Endothelial cell of umbilical vein (primary cell): ENCODE data around the gene ZSCAN5A. TPM values are rescaled to one million over a fixed set of nuclear protein-coding genes. Genes with fewer than 3 reads are reported as not detected.

Source experiments
- BruUV-seq: library from RNA; stranded (reverse); fragments of 400-500 nt; replicated peaks from 2 replicates; lab custom pipeline; 2021; lab: Mats Ljungman, UMichigan
- CTCF ChIA-PET: fragments of 300-600, 350-600 bp; sonication (Branson Sonifier 250); formaldehyde crosslinking; loops from one replicate; lab custom pipeline; 2021; ENCODE audit warnings: antibody characterized with exemption, inconsistent platforms; lab: Charles Lee
- POLR2A ChIA-PET: fragments of 300-600, 350-600 bp; sonication (Branson Sonifier 250); formaldehyde crosslinking; loops from one replicate; lab custom pipeline; 2021; ENCODE audit warnings: antibody characterized with exemption, inconsistent platforms; lab: Charles Lee
- DNase-seq: peaks from one replicate; pipeline ENCODE4 v3.0.0-alpha.2; 2011; ENCODE audit warnings: low read depth, low spot score
- FAIRE-seq: peaks from 2 replicates; lab custom pipeline; 2011; peaks lifted over from hg19 to GRCh38; lab: Jason Lieb, UNC
- H2AFZ ChIP-seq: 2 replicates; pipeline ENCODE4 v1.6.0; 2012; ENCODE audit warnings: low read depth, low read length, control low read depth, inconsistent platforms
- H3K27ac ChIP-seq: 2 replicates; pipeline ENCODE4 v1.5.1; 2011; ENCODE audit warnings: low read depth, mild to moderate bottlenecking, control low read depth, low read length, moderate library complexity; ENCODE audit not compliant: insufficient read depth
- H3K27me3 ChIP-seq, 2 experiments: 2 replicates each; pipeline versions ENCODE4 v1.6.0 to v1.6.1; 2011; ENCODE audit warnings: low read length in 2 of 2, mixed read lengths in 1 of 2; ENCODE audit not compliant: control insufficient read depth in 2 of 2, insufficient read depth in 2 of 2
- H3K36me3 ChIP-seq, 2 experiments: 2 replicates in 1 of 2; 3 replicates in 1 of 2; pipeline ENCODE4 v1.5.1; 2011; ENCODE audit warnings: low read length in 2 of 2, mild to moderate bottlenecking in 1 of 2, moderate library complexity in 1 of 2; ENCODE audit not compliant: control insufficient read depth in 2 of 2, insufficient read depth in 2 of 2; ENCODE audit errors: extremely low read depth in 1 of 2
- H3K4me1 ChIP-seq: 3 replicates; pipeline ENCODE4 v1.5.1; 2011; ENCODE audit warnings: mild to moderate bottlenecking, low read length; ENCODE audit not compliant: control insufficient read depth, insufficient read depth; ENCODE audit errors: extremely low read depth
- H3K4me2 ChIP-seq: 2 replicates; pipeline ENCODE4 v1.6.1; 2011; ENCODE audit warnings: low read length, control low read depth, mixed read lengths; ENCODE audit not compliant: insufficient read depth
- H3K4me3 ChIP-seq, 3 experiments: fragments of 200-600 bp in 1 of 3; sonication (generic), shearing (Covaris generic) in 1 of 3; replicated peaks in 1 of 3; 2 replicates each; pipeline ENCODE4 v1.5.1; 2011 to 2016; ENCODE audit warnings: control low read depth in 3 of 3, low read length in 3 of 3, mild to moderate bottlenecking in 2 of 3, inconsistent platforms in 1 of 3, low read depth in 1 of 3, moderate library complexity in 1 of 3; ENCODE audit not compliant: insufficient read depth in 1 of 3
- H3K79me2 ChIP-seq: 2 replicates; pipeline ENCODE4 v1.6.0; 2012; ENCODE audit warnings: low read length, inconsistent platforms; ENCODE audit not compliant: control insufficient read depth, insufficient read depth
- H3K9ac ChIP-seq: replicated peaks from 2 replicates; pipeline ENCODE3; 2011; ENCODE audit warnings: low read length, control low read depth; ENCODE audit not compliant: insufficient read depth; ENCODE audit errors: extremely low read depth
- H3K9me1 ChIP-seq: replicated peaks from 3 replicates; pipeline ENCODE4 v1.6.0; 2011; ENCODE audit warnings: mild to moderate bottlenecking, low read length; ENCODE audit not compliant: control insufficient read depth, insufficient read depth; ENCODE audit errors: extremely low read depth
- H3K9me3 ChIP-seq: replicated peaks from 2 replicates; pipeline ENCODE4 v1.5.1; 2012; ENCODE audit warnings: low read length, inconsistent platforms; ENCODE audit not compliant: control insufficient read depth, insufficient read depth
- H4K20me1 ChIP-seq: replicated peaks from 2 replicates; pipeline ENCODE3; 2011; ENCODE audit warnings: mild to moderate bottlenecking, low read length; ENCODE audit not compliant: control insufficient read depth, insufficient read depth; ENCODE audit errors: extremely low read depth
- CTCF ChIP-seq, 2 donors: IDR thresholded peaks; 1 replicate in 1 of 2; 2 replicates in 1 of 2; pipeline ENCODE4 v1.5.1; 2011; ENCODE audit warnings: low read length in 2 of 2, mild to moderate bottlenecking in 2 of 2, moderate library complexity in 2 of 2, control low read depth in 1 of 2, inconsistent platforms in 1 of 2, low read depth in 1 of 2; ENCODE audit not compliant: insufficient read depth in 1 of 2; ENCODE audit errors: extremely low read depth in 1 of 2
- EZH2 ChIP-seq: IDR thresholded peaks from 2 replicates; pipeline ENCODE4 v1.6.1; 2012; ENCODE audit warnings: borderline replicate concordance, low read depth, mild to moderate bottlenecking, moderate library complexity, low read length, inconsistent platforms; ENCODE audit not compliant: severe bottlenecking
- FOS ChIP-seq: IDR thresholded peaks from 2 replicates; pipeline ENCODE4 v1.6.1; 2011; ENCODE audit warnings: mild to moderate bottlenecking, low read length, moderate library complexity, borderline replicate concordance; ENCODE audit not compliant: insufficient read depth
- GATA2 ChIP-seq: IDR thresholded peaks from 2 replicates; pipeline ENCODE4 v1.7.0; 2011; ENCODE audit warnings: low read depth, mild to moderate bottlenecking, moderate library complexity, mixed read lengths, low read length; ENCODE audit not compliant: insufficient read length, insufficient read depth
- JUN ChIP-seq: IDR thresholded peaks from 2 replicates; pipeline ENCODE4 v1.6.1; 2011; ENCODE audit warnings: borderline replicate concordance, low read depth; ENCODE audit not compliant: insufficient read length, insufficient read depth
- MYC ChIP-seq: IDR thresholded peaks from one replicate; pipeline ENCODE4 v1.6.1; 2011; ENCODE audit warnings: mild to moderate bottlenecking, low read depth, low read length
- POLR2A ChIP-seq: IDR thresholded peaks from 2 replicates; pipeline ENCODE4 v1.6.1; 2012; ENCODE audit warnings: low read depth, mild to moderate bottlenecking, control low read depth, low read length
- POLR2AphosphoS5 ChIP-seq: IDR thresholded peaks from 2 replicates; pipeline ENCODE4 v1.6.1; 2012; ENCODE audit warnings: low read depth, mild to moderate bottlenecking, control low read depth, low read length, moderate library complexity; ENCODE audit not compliant: insufficient read depth
- dilution Hi-C: fragments of 300-500 bp; cut with MboI; formaldehyde crosslinking; loops from one replicate; pipeline ENCODE4 v1.15.0; 2019; ENCODE audit warnings: low sequenced_read_pairs; ENCODE audit not compliant: extremely low pct_ligation_motif_present
- intact Hi-C: fragments of 100-400 bp; cut with micrococcal nuclease; formaldehyde crosslinking; loops from one replicate; pipeline ENCODE4 v1.10.0; 2022
- polyA plus RNA-seq, 4 experiments: library from polyadenylated mRNA; depleted of rRNA in 3 of 4; stranded (reverse) in 3 of 4; unstranded in 1 of 4; fragments of >200 nt; gene quantifications; 2 replicates each; pipeline versions ENCODE4 v1.2.1 to v1.2.3, GENCODE V29; 2011 to 2012; ENCODE audit warnings: missing spikeins in 1 of 4
- total RNA-seq: library from RNA; stranded (reverse); gene quantifications from 2 replicates; pipeline ENCODE4 v1.2.3, GENCODE V29; 2021
- TF ChIP-seq, protein P1 (sequence below): IDR thresholded peaks from 2 replicates; pipeline ENCODE4 v1.6.1; 2011; ENCODE audit not compliant: insufficient read depth, insufficient read length

Gene ZSCAN5A
- total and polyA plus RNA-seq, 2 donors (not counting 3 experiments of a cell fraction or from before 2014, with no cell fraction given): 5.1 to 12.2 TPM

DNA sequence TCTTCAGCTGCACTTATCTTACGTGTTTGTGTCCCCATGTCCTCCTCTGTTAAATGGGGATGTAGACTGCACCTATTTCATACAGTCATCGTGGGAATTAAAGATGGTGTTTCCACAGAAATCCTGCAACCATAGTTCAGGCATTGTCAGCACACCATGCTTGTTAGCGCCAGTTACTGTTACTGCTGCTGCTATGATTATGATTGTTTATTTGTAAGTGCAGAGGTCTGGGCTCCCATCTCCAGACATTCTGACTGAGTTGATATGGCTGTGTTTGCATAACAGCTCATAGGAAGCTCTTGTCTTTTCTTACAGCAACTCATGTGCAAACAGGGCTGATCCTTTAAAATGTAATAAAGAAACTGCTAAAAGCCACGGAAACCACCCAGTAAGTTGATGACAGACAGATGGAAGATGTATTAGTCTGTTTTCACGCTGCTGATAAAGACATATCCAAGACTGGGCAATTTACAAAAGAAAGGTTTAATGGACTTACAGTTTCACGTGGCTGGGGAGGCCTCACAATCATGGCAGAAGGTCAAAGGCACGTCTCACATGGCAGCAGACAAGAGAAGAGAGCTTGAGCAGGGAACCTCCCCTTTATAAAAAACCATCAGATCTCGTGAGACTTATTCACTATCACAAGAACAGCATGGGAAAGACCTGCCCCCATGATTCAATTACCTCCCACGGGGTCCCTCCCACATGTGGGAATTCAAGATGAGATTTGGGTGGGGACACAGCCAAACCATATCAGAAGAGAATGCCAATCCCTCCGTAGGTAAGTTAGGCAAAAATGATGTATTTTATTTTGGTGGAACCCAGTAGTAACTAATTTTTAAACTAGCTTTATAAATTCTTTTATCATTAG lies 1.6 kb downstream of the ZSCAN5A start:
- ChIA-PET CTCF (interaction anchor here (1.0 to 3.5 kb wide), 6 partner anchors 20 to 247 kb away, joined by 3 to 54 read pairs (median 9); no protein-coding TSS in a partner anchor), POLR2A (no interaction called here)
- dilution Hi-C loops: no loop called here
- no peaks in the 10 kb centered on the region for H3K9me1 ChIP-seq
- no peaks in the 10 kb centered on the region for H3K79me2 ChIP-seq
- intact Hi-C loops: no loop called here
- H2AFZ ChIP-seq: no peak overlapping the region
- no peak overlapping the region for H3K4me3 ChIP-seq
- H3K9me3 ChIP-seq: no peaks in the 10 kb centered on the region
- H3K27me3 ChIP-seq: no peaks in the 10 kb centered on the region
- H3K27ac ChIP-seq: no peak overlapping the region
- BruUV-seq: no TSS peak
- DNase-seq (no peak), FAIRE-seq (no peak)
- H3K9ac ChIP-seq: no peak overlapping the region
- H4K20me1 ChIP-seq: no peaks in the 10 kb centered on the region
- peaks cover 12% of the 10 kb centered on the region for H3K4me1 ChIP-seq
- TF ChIP-seq POLR2AphosphoS5 (no peak), POLR2A (no peak), GATA2 (no peak), FOS (no peak), CTCF (IDR thresholded peaks at IDR 0.05; ENCODE audit: extremely low read depth in 1 of 2, insufficient read depth in 1 of 2, low read depth in 1 of 2, low read length in 2 of 2) (no peak), MYC (no peak), EZH2 (no peak), JUN (no peak)
- TF ChIP-seq, protein P1, sequence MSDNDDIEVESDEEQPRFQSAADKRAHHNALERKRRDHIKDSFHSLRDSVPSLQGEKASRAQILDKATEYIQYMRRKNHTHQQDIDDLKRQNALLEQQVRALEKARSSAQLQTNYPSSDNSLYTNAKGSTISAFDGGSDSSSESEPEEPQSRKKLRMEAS: no peak
- no peak overlapping the region for H3K4me2 ChIP-seq
- H3K36me3 ChIP-seq: no peaks in the 10 kb centered on the region
